A673 (cell line): Measurements from ENCODE around the gene PTPRR.

ENCODE experiments used
- CTCF ChIP-seq: fragments of 300-800, 200-600 bp; sonication (generic); conservative IDR thresholded peaks from 2 replicates; pipeline ENCODE4 v1.5.1; 2017; ENCODE audit warnings: low read depth, mild to moderate bottlenecking, antibody characterized with exemption, low read length, moderate library complexity, mixed read lengths
- EZH2 ChIP-seq: fragments of 200-600 bp; sonication (generic); IDR thresholded peaks from 2 replicates; pipeline ENCODE4 v1.6.1; 2017; ENCODE audit warnings: borderline replicate concordance, low read depth, mild to moderate bottlenecking, mixed read lengths, antibody characterized with exemption, low read length; ENCODE audit not compliant: poor library complexity, severe bottlenecking

DNA sequence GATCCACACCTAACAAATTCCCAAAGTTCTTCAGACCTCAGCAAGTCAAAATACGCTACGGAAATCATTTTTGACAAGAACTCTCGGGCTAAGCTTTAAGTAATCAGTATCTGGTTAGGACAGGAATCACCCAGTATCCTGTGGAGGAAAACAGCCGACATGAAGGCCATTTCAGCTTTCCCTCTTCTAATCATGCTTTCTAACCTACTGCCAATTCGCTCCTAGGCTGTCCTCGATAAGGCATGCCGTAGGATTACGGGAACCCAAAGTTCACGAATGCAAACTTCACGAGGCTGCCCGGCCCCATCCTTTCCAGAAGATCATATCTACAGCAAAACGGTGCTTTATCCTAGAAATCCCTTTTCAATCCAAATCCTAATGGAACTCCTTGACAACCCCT is 201.5 kb downstream of the PTPRR start:
- no peak for TF ChIP-seq CTCF
- no peak for TF ChIP-seq EZH2
